ENCODE measurements around the gene UGT1A5.

UGT1A5 gene

DNA sequence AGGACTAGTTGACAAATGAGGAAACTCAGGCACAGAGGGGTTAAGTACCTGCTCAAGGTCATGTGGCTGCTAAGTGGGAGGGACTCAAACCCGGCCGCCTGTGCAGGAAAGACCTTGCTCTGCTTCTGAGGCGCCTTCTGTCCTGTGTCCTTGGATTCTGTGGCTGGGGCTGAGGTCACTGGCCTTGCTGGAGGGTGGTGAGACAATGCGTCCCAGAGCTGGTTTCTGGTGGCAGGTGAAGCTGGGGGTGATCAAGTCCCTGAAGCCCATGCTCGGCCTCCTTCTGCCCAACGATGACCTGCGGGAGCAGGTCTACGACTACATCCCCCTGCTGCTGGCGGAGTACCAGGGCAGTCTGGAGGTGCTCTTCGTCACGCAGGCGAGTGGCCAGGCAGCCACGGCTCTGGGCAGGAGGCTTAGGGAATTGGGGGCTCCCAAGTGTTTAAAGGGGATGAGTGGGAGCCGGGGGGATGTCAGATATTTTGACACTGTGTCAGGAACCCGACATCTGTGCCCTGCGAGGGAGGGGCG, 81.5 kb downstream of the UGT1A5 start:
- DNase-seq (ENCODE audit: insufficient read length) (no peak), FAIRE-seq (no peak)
- TF ChIP-seq TAF1 (IDR thresholded peaks at IDR 0.05; ENCODE audit: borderline replicate concordance, low read depth, low read length) (no peak), POLR2AphosphoS5 (IDR thresholded peaks at IDR 0.05; ENCODE audit: low read depth, low read length) (no peak), POLR2A (IDR thresholded peaks at IDR 0.05; ENCODE audit: low read depth, low read length) (no peak)

DNA sequence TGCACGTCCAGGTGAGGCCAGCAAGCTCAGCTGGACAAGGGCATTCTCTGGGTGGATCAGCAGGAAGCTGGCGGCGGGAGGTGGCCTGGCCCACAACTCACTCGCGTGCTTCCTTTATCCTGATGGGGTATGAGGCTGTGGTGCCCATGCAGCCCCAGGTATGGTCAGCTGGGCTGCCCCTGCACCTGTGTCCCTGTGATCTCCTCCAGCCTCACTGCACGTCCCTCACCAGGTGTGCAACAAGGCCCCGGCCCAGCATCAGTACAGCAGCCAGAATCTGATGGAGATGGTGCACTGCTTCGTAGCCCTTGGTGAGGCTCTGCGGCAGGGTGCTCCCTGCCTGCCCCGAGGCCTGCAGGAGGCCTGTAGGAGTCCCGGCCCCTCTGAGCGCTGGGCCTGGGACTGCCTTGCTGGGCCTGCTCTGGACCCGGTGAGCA, 83.0 kb downstream of the UGT1A5 start:
- FAIRE-seq (no peak), DNase-seq (ENCODE audit: insufficient read length) (no peak)
- no peak for TF ChIP-seq TAF1 (IDR thresholded peaks at IDR 0.05; ENCODE audit: borderline replicate concordance, low read depth, low read length)
- TF ChIP-seq POLR2AphosphoS5 (IDR thresholded peaks at IDR 0.05; ENCODE audit: low read depth, low read length), result no peak
- no peak for TF ChIP-seq POLR2A (IDR thresholded peaks at IDR 0.05; ENCODE audit: low read depth, low read length)

DNA sequence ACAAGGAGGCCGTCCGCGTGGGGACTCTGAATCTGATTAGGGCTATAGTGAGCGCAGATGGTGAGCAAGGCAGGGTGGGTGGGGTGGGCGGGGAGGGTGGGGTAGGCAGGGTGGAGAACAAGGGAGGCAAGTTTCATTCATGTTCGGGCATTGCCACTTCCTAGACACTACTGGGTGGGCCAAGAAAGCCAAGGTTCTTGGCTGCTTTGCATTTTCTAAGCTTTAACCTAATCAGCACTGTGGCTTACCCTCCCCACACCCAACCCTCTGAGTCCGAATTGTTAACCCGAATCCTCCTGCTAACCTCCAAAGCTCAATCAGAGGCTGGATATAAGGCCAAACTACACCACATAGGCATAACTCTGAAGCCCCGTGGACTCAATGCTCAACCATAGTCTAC, 83.5 kb downstream of the UGT1A5 start:
- no peak for TF ChIP-seq POLR2A (IDR thresholded peaks at IDR 0.05; ENCODE audit: low read depth, low read length)
- TF ChIP-seq TAF1 (IDR thresholded peaks at IDR 0.05; ENCODE audit: borderline replicate concordance, low read depth, low read length), result no peak
- TF ChIP-seq POLR2AphosphoS5 (IDR thresholded peaks at IDR 0.05; ENCODE audit: low read depth, low read length), result no peak
- DNase-seq (ENCODE audit: insufficient read length) (no peak), FAIRE-seq (no peak)

DNA sequence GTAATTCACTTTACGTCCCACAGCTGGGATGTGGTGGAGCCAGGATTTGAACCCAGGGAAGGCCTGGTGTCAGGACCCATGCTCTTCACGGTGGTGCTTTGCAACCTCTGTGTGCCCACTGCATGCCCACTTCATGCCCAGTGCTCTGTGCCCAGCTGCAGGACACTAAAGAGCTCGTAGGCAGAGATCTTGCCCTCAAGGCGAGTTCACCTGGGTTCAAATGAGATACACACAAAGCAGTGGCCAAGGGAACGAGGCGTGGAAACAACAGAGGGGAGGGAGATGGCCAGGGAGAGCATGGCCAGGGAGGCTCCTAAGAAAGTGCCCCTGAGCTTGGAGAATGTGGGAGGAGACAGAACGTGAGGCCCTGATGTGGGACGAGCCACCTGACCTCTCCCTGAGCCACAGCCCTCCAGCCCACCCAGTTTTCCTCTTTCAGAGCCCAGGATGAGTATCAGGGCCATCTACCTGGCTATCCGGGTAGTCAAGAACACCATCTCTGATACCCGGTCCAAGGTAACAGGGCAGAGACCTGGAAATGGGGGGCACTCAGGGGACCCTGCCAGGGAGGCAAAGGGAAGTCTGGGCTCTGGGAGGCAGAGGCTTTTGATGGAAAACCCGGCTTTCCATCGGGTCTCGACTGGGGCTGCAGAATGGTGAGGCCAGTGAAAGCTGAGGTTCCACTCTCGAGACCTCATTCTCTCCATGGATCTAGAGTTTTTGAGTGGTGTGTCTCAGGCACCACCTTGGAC, 85.8 kb downstream of the UGT1A5 start:
- no peak for FAIRE-seq
- TF ChIP-seq POLR2AphosphoS5 (IDR thresholded peaks at IDR 0.05; ENCODE audit: low read depth, low read length) (no peak), POLR2A (IDR thresholded peaks at IDR 0.05; ENCODE audit: low read depth, low read length) (no peak), TAF1 (IDR thresholded peaks at IDR 0.05; ENCODE audit: borderline replicate concordance, low read depth, low read length) (no peak)
- no peak for DNase-seq (ENCODE audit: insufficient read length)

DNA sequence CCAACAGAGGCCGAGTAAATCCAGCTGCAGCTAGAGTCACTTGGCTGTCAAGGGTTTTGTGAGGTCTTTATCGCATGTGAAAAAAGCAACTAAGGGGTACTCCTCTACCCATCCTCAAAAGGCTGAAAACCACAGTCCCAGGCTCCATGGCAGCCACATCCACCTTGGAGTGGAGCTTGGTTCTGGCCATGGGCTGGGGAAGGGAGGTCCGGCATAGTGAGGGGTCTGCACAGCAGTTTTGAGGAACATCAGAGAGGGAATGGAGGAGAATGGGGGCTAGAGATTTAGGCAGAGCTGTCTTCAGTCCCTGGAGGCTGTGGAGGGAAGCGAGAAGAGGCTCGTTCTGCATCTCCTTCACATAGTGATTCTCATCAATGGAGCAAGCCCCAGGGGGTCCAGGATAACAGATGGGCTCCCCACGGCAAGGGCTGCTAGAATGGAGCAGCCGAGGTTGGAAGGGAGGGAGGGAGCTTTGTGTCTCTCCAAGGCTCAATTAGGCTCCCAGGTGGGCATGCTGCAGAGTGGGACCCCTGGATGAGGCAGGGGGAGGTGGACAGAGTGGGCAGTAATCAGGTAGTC, 86.5 kb downstream of the UGT1A5 start:
- TF ChIP-seq TAF1 (IDR thresholded peaks at IDR 0.05; ENCODE audit: borderline replicate concordance, low read depth, low read length) (no peak), POLR2AphosphoS5 (IDR thresholded peaks at IDR 0.05; ENCODE audit: low read depth, low read length) (no peak), POLR2A (IDR thresholded peaks at IDR 0.05; ENCODE audit: low read depth, low read length) (no peak)
- no peak for DNase-seq (ENCODE audit: insufficient read length)
- no peak for FAIRE-seq

DNA sequence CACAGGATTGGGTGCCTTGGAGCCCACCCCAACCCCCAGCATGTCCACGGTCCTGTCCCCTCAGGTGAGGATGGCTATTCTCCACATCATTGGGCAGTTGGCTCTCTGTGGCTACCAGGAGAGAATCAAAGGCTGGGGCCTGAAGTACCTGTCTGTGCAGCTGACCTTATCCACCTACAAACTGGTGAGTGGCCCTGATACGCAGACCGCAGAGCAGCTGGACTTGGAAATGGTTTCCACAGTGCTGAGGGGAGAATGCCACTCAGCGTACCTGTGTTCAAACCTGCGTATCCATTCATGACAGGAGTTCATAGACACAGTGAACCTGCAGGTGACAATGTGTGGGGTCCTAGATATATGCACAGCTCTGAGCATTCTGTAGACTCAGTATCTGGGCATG, 87.0 kb downstream of the UGT1A5 start:
- no peak for TF ChIP-seq POLR2AphosphoS5 (IDR thresholded peaks at IDR 0.05; ENCODE audit: low read depth, low read length)
- no peak for TF ChIP-seq TAF1 (IDR thresholded peaks at IDR 0.05; ENCODE audit: borderline replicate concordance, low read depth, low read length)
- DNase-seq (ENCODE audit: insufficient read length) (no peak), FAIRE-seq (no peak)

DNA sequence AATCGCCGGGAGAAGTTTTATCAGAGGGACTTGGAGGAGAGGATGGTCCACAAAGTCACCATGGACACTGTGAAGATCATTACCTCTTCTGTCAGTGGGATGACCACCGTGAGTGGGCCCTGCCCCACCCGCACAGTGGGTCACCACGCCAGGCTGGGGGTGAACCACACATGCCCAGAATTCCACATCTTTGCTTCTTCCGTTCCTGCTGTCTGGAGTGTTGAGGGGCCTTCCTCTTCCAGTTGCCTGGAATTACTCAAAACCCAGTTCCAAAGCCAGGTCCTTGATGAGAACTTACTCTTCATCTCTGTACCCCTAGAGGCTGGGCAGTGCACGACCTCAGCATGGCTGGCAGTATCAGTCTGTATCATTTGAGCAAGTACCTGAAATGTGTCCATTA, 87.5 kb downstream of the UGT1A5 start:
- TF ChIP-seq POLR2AphosphoS5 (IDR thresholded peaks at IDR 0.05; ENCODE audit: low read depth, low read length) (no peak), POLR2A (IDR thresholded peaks at IDR 0.05; ENCODE audit: low read depth, low read length) (no peak), TAF1 (IDR thresholded peaks at IDR 0.05; ENCODE audit: borderline replicate concordance, low read depth, low read length) (no peak)
- FAIRE-seq (no peak), DNase-seq (ENCODE audit: insufficient read length) (no peak)

DNA sequence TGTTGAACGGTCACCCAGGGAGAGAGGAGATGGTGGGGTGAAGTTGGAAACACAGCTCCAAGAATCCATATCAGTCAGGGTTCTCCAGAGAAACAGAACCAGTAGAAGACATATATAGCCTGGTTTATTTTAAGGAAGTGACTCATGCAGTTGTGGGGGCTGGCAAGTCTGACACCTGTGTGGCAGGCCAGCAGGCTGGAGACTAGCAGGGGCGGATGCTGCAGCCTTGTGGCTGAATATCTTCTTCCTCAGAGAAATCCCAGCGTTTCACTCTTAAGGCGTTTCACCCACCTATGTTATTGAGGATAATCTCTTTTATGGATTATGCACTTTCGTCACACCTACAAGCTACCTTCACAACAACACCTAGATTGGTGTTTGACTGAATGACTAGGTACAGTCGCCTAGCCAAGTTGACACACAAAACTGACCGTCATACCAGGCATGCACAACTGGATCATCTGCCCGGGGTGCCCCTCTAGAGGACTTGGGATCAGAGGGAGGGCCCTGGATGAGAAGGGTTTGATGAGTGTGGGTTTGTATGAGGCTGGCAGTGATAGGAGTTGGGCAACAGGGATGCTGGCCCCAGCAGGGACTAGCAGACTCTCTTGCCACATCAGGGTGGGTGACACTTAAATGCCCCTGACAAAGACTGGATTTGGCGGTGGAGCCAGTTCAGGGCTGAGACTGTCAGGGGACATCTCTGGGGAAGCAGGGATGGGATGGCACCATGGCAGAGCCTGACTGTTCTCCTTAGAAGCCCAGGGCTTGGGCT, 88.8 kb downstream of the UGT1A5 start:
- TF ChIP-seq POLR2AphosphoS5 (IDR thresholded peaks at IDR 0.05; ENCODE audit: low read depth, low read length) (no peak), POLR2A (IDR thresholded peaks at IDR 0.05; ENCODE audit: low read depth, low read length) (no peak), TAF1 (IDR thresholded peaks at IDR 0.05; ENCODE audit: borderline replicate concordance, low read depth, low read length) (no peak)
- FAIRE-seq (no peak), DNase-seq (ENCODE audit: insufficient read length) (no peak)

DNA sequence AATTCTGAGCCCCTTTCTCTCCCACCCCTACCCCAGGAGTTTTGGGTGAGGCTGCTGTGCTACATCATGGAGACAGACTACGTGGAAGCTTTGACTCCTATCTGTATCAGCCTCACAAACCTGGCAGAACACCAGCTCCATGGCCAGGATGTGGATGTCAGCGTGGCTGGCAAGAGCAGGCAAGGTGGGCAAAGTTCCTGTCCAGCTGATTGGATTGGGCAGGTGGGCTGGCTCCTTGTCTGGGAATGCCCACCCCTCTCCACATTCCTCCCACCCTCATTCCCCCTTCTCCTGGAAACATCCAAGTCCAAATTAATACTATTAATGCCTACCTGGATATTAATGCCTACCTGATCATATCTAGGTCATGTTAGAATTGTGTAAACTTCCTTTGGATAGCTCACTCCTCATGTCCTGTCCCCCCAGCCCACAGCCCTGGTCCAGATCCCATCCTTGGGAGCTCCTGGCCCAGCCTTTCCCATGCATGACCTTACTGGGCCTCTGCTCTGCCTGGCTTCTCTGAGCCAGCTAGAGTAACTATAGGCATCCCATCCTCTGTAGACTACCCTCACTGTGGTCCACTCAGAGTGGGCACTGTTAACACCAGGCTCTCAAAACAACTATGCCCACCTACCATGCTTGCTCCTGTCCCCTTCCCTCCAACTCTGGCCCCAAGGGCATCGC, 89.6 kb downstream of the UGT1A5 start:
- DNase-seq (ENCODE audit: insufficient read length) (no peak), FAIRE-seq (no peak)
- TF ChIP-seq POLR2A (IDR thresholded peaks at IDR 0.05; ENCODE audit: low read depth, low read length) (no peak), TAF1 (IDR thresholded peaks at IDR 0.05; ENCODE audit: borderline replicate concordance, low read depth, low read length) (no peak), POLR2AphosphoS5 (IDR thresholded peaks at IDR 0.05; ENCODE audit: low read depth, low read length) (no peak)

DNA sequence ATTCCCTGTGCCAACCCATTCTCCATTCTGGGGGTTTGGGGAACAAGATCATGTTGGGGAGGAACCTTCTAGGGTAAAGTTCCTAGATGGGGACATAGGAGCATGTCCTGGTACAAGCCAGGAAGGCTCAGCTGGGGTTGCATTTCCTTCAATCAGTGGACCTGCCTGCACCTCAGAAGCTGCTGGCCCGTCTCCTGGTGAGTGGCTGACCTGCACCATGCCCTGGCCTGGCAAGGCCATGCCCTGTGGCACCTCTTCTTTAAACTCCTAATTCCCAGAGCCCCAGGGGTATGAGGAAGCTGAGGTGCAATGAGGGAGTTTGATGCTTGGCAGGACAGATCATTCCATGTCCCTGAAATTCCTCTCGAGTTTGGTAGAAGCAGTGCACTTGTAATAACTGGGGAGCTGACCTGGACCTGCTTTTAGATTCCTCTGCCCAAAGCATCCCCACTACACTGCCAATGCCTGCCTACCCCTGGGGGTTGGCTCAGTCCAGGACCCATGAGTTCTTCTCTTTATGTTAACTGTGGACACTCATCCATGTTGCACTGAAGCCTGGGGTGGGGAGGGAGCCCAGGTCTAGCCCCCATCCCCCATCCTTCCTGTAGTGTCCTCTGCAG, 90.7 kb downstream of the UGT1A5 start:
- no peak for FAIRE-seq

DNA sequence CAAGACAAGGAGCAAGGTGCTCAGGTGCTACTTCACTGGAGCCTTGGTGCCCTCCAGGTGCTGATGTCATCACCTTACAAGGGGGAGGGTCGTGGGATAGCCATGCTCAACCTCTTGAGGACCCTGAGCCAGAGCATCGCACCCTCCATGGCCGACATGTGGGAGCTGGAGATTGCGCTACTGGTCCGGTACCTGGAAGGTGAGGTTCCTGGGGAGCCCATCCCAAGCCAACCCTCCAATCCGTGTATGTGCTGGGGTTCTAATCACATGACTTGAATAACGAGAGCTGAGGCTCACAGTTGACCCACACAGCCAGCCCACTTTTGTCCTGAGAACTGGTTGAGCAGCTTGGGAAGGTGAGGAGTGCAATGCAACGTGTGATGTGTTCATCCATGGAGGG, 91.3 kb downstream of the UGT1A5 start:
- FAIRE-seq (no peak), DNase-seq (ENCODE audit: insufficient read length) (no peak)
- TF ChIP-seq TAF1 (IDR thresholded peaks at IDR 0.05; ENCODE audit: borderline replicate concordance, low read depth, low read length) (no peak), POLR2AphosphoS5 (IDR thresholded peaks at IDR 0.05; ENCODE audit: low read depth, low read length) (no peak), POLR2A (IDR thresholded peaks at IDR 0.05; ENCODE audit: low read depth, low read length) (no peak)

More for the DNA sequence above, 90.7 kb downstream of the UGT1A5 start:
- no peak for DNase-seq (ENCODE audit: insufficient read length)
- TF ChIP-seq TAF1 (IDR thresholded peaks at IDR 0.05; ENCODE audit: borderline replicate concordance, low read depth, low read length), result no peak
